GM19463 (cell line): ENCODE data around the gene ACSM4.
"Not testable (repeated sequence)": the region's sequence is repeated elsewhere in the genome, so short reads cannot be mapped to it uniquely, and the experiment has no call there.

Source experiments
- ATAC-seq: cut with Tn5 transposase; IDR thresholded peaks from one replicate; pipeline ENCODE4 v1.9.1; 2021; ENCODE audit warnings: mild to moderate bottlenecking, moderate library complexity; ENCODE audit not compliant: unreplicated experiment

Gene ACSM4, protein sequence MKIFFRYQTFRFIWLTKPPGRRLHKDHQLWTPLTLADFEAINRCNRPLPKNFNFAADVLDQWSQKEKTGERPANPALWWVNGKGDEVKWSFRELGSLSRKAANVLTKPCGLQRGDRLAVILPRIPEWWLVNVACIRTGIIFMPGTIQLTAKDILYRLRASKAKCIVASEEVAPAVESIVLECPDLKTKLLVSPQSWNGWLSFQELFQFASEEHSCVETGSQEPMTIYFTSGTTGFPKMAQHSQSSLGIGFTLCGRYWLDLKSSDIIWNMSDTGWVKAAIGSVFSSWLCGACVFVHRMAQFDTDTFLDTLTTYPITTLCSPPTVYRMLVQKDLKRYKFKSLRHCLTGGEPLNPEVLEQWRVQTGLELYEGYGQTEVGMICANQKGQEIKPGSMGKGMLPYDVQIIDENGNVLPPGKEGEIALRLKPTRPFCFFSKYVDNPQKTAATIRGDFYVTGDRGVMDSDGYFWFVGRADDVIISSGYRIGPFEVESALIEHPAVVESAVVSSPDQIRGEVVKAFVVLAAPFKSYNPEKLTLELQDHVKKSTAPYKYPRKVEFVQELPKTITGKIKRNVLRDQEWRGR

DNA sequence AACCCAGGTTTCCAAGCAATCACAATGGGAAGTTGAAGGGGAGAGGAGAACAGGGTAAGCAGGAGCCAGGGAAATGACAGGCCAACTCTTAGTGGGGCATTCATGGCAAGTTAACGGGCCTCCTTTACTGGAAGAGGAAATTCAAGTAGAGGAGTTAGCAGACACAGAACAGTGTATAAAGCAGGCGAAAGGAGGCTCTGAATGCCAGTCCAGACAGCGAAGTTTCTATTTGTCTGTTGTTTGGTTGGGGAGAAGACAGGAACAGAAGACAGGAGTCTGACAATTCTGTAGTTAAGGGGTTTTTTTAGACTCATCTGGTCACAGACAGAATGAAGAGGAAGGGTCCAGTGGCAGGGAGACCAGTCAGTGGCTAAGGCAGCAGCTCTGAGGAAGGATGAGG is at the start of gene ACSM4:
TSS of gene ACSM4 (plus strand) at position 301 of the 400 bp plus-strand sequence. CDS start 260 bp downstream, outside the sequence.
- ATAC-seq, result no peak

DNA sequence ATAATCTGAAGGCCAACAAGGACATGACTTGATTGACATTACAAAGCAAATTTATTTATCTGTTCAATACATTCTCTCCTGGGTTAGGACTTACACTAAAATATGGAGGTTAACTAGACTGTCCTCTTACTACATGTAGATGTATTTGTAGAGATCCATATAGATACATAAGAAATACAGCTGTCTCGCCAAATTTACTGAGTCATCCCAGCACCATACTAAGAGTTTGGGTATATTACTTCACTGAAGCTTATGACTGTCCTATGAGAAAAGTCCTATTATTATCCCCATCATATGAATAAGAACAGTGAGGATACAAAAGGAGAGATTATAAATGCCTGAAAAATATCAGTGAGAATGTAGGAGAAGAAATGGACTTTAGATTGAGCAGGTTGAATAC is 44.8 kb upstream of the ACSM4 start:
- no peak for ATAC-seq

DNA sequence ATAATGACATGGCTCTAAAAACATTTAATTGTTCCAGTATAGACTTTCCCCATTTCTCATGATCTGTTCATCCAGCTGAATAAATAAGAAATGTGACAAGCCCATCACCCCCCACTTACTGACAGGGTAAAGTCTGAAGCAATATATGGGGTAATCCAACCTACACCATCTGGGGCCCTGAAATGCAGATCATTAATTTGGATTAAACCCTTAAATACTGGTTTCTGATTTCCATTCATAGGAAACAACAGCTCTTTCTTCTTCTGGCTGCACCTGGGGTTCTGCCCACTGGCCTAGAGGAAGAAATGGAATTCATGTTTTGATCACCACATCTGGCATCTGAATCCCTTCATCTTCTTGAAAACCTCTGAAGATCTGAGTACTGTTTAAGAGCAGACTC is 39.3 kb upstream of the ACSM4 start:
- ATAC-seq, result no peak

DNA sequence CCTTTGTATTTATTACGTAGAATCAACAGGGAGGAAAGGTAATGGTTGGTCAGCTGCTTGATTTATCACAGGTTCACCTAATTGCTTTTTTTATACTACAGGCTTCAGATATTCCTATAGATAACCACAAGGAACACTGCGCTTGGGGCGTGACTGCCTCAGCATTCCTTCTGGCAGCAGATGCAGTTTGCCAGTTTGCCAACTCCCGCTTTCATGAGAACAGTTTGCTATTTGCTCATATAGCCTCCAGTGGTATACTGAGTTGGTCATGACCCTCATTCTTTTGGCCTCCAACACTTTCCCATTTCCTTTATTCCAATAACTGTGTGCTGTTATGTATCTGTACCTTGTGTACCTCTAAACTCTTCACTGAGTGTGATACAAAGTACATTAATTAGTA is 38.6 kb upstream of the ACSM4 start:
- no peak for ATAC-seq

DNA sequence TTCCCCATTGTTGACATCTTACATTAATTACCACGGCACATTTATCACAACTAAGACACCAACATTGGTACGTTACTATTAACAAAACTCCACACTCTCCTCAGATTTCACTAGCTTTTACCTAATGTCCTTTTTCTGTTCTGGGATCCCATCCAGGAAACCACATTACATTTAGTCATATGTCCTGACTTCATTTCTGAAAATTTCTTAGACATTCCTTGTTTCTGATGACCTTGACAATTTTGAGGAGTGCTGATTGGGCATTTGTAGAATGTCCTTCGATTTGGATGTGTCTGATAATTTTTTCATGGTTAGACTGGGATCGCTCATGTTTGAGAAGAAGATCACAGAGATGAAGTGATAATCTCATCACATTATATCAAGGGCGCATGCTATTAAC is 34.6 kb upstream of the ACSM4 start:
- ATAC-seq, result no peak

GRCh38 chr12:7271893-7272514 is 31.9 kb upstream of the ACSM4 start:
- no peak for ATAC-seq

DNA sequence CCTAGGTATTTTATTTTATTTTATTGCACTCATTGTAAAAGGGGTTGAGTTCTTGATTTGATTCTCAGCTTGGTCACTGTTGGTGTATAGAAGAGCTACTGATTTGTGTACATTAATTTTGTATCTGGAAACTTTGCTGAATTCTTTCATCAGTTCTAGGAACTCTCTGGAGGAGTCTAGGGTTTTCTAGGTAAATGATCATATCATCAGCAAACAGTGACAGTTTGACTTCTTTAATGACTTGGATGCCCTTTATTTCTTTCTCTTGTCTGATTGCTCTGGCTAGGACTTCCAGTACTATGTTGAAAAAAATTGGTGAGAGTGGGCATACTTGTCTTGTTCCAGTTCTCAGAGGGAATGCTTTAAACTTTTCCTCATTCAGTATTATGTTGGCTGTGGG is 28.4 kb upstream of the ACSM4 start:
- not testable (repeated sequence) for ATAC-seq

GRCh38 chr12:7282844-7283243 is 21.0 kb upstream of the ACSM4 start:
- peak; percentile 50 for ATAC-seq

DNA sequence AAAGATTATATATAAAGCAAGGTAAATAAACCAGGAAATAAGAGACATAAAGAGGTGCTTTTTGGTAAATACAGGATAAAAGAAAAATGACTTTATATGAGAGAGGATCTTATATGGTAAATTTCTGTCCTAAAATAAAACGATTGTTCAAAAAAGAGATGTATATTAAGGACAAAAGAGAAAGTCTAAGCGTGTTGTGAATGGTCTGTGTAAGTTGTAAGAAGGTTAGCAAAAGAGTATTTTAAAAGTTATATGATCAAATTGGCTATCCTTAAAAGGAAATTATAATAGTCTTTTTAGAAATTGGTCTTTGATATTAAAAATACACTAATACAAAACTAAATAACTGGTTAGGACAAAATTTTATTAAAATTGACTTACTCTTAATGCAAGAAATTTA is 14.1 kb upstream of the ACSM4 start:
- ATAC-seq, result no peak

GRCh38 chr12:7290588-7290987 is 13.3 kb upstream of the ACSM4 start:
- not testable (repeated sequence) for ATAC-seq

GRCh38 chr12:7292300-7292699 is 11.6 kb upstream of the ACSM4 start:
- no peak for ATAC-seq

GRCh38 chr12:7293670-7294069 is 10.2 kb upstream of the ACSM4 start:
- no peak for ATAC-seq

DNA sequence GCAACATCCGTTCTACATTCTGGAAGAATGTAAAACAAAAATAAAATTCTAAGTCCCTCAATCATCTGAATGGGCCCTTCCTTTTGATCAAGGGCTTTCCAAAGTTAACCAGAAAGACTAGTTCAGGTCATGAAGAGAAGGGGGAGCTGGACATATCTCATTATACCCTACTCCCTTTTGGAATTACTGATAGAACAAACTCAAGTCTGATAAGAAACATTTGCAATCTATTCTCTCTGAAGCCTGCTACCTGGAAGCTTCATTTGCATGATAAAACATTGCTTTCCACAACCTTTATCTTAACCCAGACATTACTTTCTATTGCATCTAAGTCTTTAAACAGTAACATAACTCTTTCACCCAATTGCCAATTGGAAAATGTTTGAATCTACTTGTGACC is 8.3 kb upstream of the ACSM4 start:
- no peak for ATAC-seq

GRCh38 chr12:7297865-7298264 is 6.0 kb upstream of the ACSM4 start:
- ATAC-seq, result no peak

- no peak for ATAC-seq
Measured at GRCh38 chr12:7302266-7302986, 1.4 kb upstream of the ACSM4 start.

GRCh38 chr12:7303230-7303629 is 642 bp upstream of the ACSM4 start:
- ATAC-seq, result no peak

- no peak for ATAC-seq
Measured at GRCh38 chr12:7304456-7304855, 584 bp downstream of the ACSM4 start.

DNA sequence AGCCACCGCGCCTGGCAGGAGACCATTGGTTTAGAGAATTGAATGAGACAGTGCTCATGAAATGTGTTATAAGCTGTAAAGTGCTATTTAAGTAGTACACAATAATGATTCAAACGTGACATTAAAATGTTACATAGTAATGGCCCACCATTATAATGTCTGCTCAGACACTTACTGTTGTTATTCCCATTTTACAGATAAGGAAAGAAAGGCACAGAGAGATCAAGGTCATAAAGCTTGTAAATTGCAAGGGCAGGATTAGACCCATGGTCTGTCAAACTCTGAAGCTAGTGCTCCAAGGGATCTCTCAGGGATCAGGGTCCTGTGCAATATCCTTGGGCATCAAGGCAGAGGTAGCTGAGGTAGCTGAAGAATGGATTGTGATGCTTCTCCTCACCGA is 6.2 kb downstream of the ACSM4 start:
- no peak for ATAC-seq

DNA sequence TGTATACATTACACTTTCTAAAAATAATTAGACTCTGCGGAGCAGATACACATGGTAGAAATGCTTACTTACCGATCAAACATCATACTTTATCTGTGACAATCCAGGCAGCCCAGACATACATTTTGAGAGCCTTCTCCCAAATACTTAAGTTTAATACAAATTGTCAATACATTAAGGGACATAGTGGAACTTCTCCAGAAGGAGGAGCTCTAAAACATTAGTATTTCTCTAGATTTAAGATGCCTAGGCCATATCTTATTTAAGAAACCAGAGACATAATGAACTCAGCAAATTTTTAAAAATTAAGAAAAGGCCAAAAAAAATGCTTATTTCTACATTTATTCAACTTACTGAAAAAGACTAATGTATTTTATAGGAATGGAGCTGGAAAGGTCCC is 16.1 kb downstream of the ACSM4 start:
- no peak for ATAC-seq

- no peak for ATAC-seq
Measured at GRCh38 chr12:7321624-7322023, 17.8 kb downstream of the ACSM4 start.

- no peak for ATAC-seq
Measured at GRCh38 chr12:7322599-7322998, 18.7 kb downstream of the ACSM4 start.

GRCh38 chr12:7324176-7324575 is 20.3 kb downstream of the ACSM4 start:
- no peak for ATAC-seq
